HG03039 (cell line): ENCODE measurements around the gene SBF2.
"Not testable (repeated sequence)": the region's sequence is repeated elsewhere in the genome, so short reads cannot be mapped to it uniquely, and the experiment has no call there.

Experiments
- ATAC-seq: cut with Tn5 transposase; IDR thresholded peaks from one replicate; pipeline ENCODE4 v1.9.1; 2021; ENCODE audit warnings: mild to moderate bottlenecking, moderate library complexity; ENCODE audit not compliant: unreplicated experiment

SBF2 gene

DNA sequence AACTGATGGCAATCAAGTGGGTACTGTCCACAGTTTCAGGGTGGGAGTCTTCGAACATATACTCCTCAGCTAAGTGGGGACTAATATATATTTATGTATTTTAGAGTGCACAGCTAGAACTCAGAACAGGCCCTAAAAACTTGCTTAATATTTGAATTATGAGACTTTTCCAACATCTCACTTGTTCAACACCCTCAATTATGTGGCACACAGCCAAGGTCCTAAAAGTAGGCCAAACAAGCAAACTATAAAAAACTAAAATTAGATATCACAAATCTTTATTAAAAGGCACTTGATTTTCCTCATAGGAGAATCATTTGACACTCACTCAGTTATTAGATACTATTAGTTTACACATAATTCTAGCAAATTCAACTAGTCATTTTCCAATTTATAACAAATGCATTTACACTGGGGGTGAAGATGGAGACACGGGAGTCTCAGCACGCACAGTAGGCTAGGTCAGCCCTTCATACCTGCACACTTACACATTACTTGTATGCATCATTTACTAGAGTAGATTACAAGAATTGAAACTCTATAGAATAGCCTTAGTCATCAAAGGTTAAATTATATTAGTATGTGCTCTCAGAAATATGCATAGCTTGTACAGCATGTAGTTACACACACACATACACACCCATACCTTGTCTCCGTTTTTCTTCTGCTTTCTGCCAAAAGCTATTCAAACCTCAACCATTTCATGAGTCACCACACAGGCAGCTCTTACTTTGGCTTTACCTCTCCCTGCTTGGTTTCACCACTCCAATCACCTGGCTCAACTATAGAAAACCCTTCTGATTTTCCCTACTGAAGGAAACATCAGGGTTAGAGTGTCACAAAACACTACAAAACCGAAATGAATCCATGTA, 171.5 kb downstream of the SBF2 start:
- ATAC-seq, result no peak

DNA sequence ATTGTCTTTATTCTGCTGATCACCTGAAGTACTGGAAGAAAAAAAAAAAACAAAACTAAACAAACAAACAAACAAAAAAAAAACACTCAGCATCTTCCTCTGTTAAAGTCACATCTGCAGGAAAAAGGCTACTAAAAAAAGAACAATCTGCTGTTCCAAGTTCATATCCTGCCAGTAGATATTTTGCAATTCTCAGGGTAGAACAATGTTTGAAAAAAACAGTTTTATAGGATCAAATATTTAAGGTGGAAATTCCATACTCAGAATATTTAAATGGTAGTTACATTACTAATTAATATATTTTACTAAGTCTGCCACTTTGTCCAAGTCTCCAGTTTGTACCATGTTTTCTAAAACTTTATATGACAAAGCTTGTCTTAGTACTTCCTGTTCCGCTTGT, 175.2 kb downstream of the SBF2 start:
- ATAC-seq, result no peak

DNA sequence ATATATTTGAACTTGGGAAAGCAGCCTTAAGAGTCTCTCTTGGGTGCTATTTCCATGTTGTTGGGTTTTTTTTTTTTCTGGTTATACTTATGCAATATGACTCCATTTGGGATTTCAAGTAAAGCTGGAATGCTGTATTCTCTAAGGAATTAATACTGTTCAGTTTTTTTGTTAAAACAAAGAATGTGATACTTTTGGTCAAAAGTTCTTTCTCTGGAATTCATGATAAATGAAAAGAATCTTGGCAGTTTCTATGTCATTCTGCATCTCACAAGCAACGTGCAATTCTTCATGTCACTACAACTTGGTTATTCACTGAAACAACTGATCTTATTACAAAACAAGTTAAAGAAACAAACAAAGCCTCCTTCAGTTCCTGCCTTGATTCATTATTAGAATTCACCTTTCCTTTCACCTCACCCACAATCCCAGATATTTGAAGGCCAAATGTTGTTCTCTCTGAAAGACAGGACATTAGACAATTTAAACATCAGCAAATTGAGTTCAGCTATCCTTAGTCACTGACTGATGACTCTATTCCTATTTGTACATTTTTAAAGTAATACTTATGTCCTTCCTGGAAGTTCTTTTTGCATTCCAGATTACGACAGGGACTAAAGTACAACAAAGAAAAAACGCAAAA, 176.2 kb downstream of the SBF2 start:
- no peak for ATAC-seq

DNA sequence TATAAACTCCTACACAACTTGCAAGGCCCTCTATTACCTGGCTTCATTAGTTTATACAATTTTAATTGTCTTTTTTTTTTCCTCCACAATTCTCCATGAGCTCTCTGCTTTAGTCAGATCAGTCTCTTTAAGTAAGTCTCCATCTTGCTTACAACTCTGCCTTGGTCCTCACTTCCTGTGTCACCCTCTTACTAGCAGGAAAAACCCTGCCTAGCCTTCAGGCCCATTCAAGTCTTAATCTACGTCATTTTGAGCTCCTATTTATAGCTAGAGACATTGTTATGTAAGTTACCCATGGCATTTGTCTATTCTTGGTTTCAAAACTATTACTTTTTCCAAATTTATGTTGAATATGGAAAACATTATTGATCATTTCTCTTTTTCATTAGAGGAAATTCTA, 177.4 kb downstream of the SBF2 start:
- ATAC-seq, result no peak

DNA sequence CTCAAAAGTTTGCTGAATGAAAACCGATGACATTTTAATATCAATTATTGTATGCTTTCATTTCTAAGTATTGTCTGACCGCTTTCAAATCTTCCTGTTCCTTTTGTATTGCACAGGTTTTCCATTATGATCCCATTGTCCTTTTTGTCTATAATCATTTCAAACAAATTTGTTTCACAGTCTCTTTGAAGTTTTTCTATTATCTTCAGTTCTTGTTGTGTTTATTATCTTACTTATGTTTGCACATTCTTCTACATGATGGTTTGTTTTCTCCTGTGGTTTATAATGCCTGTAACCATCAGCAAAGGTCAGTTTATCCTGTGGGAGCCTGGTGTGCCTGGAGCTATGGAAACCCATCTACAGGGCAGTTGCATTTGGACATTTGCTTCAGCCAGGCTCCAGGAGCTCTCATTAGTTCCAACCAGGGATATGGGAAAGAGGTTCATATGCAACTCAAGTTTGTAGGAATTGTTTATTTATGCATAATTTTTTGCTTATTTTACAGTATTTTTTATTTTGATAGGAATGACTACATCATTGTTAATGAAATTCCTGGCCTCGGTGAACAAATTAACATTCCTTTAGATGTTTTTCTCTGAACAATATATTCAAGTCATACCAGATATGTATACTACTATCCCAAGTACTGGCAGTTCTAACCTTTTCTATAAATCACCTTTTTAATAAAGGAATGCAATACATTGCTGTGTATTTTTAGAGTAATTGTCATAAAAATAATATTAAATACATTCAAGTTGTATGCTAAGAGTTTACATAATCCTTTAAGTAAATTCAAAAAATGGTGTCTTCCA, 179.2 kb downstream of the SBF2 start:
- no peak for ATAC-seq

DNA sequence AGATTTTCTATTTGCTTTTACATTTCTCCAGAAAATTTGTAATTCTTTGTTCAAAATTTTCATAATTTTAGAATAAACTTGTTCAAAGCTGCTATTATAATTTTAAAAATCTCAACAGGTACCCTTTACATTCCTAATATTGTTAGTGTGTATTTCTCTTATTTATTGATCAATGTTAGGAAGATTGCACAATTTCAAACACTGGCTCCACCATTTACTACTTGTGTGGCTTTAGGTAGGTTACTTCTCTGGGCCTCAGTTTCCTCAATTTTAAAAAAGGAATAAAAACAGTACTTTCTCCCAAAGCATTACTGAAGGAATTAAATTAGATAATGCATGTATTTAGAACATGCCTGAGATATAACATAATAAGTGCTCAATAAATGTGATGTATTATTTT, 180.2 kb downstream of the SBF2 start:
- no peak for ATAC-seq

DNA sequence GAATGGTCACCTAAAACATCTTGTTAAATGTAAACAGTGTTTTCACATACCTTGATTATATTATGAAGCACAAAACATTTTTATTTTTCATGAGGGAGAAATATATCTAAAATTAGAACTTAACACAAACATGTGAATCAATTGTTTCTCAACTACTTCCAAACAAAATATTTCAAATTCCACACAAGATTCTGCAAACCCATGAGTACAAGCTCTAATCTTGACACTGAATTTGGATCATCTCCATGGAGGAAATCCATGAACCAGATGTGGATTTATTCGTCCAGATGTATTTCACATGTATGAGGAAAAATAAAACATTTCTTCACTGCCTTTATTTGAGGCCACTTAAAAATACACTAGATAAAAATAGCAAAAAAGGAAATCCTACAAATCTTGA, 184.2 kb downstream of the SBF2 start:
- ATAC-seq, result no peak

DNA sequence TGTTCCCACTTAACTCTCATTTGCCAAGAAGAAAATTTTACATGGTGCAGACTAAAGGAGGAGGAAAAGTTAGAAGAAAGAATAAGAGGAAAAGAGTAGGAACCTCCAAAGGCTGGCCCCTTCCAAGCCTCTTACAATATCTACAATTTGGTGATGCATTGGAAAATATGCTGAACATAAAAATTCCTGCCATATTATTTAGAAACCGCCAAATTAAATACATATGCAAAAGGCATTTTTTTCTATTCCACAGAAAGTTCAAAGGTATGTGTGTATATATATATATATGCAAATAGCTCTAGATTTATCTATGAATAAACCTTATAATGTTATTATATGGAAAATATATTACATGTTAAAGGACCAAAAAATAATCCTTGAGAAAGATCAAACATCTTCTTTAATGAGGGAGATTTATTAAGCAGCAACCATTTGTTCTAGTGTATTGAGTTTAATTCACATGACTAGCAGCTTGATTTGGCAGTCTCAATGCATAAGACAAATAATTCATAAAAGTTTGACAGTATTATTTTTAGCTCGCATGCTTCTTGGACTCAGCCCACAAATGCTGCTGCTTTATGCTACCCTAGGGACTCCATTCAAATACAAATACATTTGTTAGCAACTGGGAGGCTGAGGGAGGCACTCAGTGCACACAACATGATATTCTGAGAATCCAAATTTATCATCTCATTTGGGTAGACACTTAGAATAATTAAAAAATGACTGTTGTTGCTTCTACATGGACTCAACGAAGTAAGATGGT, 184.9 kb downstream of the SBF2 start:
- ATAC-seq, result no peak

DNA sequence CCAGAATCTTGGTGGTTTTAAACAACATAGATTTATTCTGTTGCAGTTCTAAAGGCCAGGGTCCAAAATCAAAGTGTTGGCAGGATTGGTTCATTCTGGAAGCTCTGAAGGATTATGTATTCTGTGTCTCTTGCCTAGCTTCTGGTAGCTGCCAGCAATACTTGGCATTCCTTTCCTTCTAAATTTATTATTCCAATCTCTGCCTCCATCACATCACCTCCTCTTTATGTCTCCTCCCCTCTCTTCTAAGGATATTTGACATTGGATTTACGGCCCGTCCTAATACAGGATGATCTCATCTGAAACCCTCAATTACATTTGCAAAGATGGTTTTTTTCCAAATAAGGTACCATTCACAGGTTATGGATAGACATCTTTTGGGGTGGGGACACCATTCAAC, 186.5 kb downstream of the SBF2 start:
- no peak for ATAC-seq

DNA sequence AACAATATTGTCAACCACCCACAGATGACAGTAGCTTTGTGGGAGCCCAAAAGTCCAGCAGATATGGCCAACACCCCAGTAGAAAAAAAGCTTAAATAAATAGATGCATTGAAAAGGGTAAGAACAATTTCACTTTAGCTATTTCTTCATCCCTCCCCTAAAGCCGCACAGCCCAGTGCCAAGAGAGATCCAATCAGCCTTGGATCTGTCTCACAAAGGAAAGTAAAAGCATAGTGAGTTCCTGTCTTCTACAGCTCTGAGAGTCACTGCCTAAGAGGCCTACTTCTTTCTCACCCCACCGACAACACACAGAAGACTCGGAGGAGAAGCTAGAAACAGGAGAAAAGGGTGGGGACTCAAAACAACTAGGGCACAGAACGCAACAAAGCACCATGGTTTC, 196.4 kb downstream of the SBF2 start:
- no peak for ATAC-seq

DNA sequence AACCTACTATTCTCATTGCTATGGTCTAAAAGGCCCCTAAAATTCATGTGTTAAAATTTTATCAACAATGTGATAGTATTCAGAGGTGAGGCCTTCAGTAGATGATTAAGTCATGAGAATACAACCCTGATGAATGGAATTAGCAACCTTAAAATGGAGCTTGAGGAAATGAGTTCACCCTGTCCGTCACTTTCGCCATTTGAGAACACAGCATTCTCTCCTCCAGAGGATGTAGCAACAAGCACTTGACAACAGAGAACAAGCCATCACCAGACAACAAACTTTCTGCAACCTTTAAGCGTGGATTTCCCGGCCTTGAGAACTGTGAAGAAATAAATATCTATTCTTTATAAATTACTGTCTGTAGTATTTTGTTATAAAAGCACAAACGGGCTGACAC, 197.0 kb downstream of the SBF2 start:
- no peak for ATAC-seq

DNA sequence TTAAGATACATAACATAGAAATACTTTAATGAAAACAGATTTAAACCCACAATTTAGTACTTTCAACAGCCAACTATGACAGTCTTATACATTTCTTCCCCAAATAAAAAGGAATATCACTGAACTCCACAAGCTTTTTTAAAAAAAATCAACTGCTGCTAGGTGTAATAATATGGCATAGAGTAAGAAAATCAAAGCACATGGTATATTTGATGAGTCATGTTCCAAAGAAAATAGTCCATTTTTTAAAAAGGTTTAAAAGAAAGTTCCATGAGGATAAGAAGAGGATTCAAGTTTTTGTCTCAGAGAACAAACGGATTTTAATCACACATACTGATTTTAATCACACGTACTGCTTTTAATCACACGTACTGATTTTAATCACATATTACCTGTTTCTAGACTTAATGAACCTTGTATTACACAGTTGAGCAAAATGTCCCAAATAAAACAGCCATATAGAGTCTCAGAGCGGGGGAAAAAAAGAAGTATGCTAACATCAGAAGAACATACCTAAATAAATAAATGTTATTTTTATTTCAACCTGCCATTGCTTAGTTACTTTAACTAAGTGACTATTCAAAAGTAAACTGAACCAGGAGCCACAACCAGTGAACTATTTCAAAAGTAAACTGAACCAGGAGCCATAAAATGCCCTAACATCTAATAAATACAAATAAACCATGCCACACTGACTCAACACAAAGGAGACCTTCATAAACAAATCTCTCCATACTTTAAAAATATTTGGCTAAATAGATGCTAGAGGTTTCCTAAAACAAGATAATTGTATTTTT, 198.4 kb downstream of the SBF2 start:
- no peak for ATAC-seq

DNA sequence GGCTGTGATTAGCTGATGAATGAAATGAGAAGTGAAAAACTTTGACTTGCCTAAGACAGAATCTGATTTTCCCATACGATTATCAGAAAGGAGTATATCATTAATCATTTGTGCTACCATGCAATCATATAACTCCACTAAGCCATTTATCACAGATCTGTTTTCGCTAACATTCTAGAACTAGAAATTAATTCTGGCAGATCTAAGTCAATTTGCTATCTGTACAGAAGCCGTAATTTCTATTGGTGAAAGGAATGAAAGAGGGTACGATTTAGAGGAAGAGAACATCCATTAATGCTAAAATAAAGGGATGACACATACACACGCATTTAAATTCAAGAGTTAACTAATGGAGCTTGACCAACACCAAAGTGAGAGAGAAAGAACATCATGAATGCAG, 201.6 kb downstream of the SBF2 start:
- no peak for ATAC-seq

DNA sequence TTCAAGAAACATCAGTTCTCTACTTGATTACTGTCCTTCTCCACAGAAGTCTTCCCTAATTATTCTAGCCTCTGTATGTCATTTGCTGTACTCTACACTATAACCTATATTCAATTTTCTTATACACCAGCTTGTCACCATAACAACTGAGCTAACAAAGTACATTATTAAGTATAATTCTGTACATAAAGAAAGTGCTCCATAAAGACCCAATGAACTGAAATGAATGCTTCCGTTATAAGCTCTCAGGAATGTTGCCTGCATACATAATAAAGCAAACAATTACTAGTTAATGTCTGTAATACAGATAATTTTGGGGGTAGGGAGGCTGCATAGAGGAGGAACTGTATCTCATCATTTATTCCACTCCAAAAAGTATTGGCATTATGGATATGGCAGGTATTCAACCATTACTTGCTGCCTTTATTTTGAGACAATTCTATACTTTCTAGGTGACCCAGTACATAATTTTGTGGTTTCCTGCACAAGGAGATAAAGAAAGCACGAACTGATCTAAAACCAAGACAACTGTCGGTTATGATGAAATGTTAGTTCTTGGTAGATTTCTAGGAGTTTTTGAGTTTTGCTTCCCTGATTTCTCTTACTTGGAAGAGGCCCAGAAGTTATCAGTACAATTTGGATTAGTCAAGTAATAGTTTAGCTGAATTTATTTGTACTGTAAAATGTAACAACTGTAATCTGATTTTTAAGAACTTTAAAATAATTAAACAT, 202.5 kb downstream of the SBF2 start:
- ATAC-seq, result no peak

DNA sequence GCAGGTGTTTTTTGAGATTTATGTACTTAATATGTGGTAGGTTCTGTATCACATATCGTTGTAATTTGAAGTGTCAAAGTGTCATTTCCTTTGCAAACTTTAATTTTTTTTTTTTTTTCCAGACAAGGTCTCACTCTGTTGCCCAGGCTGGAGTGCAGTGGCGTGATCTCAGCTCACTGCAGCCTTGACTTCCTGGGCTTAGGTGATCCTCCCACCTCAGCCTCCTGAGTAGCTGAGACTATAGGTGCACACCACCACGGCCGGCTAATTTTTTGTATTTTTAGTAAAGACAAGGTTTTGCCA, 206.1 kb downstream of the SBF2 start:
- ATAC-seq, result not testable (repeated sequence)

DNA sequence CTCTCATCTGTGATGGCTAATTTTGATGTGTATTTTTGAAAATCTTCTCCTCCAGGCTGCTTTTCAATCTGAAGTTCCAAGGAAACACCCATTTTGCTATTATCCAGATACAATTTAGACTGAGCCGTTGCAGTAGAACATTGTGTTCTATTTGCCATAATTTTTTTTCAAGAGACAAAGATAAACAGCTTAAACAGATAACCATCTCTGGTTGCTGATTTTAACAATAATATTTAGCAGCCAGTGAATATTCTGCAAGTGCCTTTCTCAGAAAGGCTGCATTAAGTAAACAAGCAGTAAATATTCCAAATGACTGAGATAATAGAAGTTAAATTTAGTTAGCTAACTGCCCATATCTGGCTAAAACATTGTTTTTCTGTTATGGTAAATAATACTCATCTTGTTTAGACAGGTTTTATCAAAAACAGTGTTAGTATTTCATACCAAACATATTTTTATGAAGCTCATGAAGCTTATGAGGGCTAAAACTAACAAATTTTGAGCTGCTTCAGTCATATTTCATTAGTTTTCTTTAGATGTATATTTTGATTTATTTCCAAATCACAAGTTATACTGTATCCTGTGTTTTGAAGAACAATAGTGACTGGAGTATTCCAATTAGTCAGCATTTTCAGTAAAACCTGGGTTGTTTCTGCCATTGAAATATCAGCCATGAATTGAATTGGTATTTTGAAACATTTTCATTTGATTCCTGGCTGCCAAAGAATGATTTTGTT, 206.7 kb downstream of the SBF2 start:
- no peak for ATAC-seq

DNA sequence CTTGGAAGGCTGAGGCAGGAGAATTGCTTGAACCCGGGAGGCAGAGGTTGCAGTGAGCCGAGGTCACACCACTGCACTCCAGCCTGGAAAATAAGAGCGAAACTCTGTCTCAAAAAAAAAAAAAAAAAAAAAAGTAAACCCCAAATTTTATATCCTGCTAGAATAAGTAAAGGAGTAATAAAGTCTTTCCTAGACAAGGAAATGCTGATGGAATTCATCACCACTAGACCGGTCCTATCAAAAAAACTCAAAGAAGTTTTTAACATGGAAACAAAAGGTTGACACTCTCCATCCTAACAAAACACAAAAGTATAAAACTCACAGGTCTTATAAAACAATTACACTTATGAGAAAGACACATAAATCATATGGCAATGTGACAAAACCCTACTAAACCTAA, 213.9 kb downstream of the SBF2 start:
- ATAC-seq, result no peak

DNA sequence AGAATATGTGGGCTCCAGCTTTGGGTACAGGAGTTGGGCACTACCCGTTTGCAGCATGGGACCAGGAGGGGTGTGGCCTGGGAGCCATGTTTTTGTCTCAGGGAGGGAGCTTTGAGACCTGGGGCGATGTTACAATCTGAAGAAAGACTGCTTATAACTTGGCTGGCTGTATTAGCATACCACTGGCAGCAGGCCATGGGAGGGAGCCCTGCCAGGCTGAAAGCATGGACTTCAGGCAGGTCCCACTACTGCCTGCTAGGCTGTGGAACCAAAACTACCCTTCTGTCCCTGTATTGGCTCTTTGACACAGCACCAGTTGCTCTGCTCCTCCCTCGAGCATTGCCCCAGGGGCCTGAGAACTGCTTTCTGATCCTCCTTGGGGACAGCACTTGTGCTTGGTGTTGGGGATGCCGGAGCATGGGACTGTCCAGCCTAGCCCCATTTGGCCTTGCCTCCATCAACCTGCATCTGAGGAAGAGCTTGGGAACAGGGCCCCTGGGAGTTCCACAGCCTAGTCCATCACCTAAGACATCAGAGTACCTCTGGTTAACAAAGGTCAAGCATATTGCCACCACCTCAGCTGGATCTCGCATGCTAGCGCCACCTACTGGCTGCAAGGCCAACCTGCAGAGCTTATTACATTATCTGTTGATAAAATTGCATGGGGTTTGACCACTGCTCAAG, 217.4 kb downstream of the SBF2 start:
- no peak for ATAC-seq
